CD4-positive, alpha-beta T cell (primary cell): ENCODE data around the gene GIT1. TPM values are rescaled to one million over a fixed set of nuclear protein-coding genes. Genes with fewer than 3 reads are reported as not detected.

Experiments
- ATAC-seq: fragments of 200-7000 bp; cut with Tn5 transposase; one replicate; pipeline ENCODE4 v1.10.0; 2022; ENCODE audit warnings: mild to moderate bottlenecking; ENCODE audit not compliant: poor library complexity
- CTCF ChIA-PET: fragments of 350-600 bp; sonication (Branson Sonifier 250); formaldehyde crosslinking; loops from one replicate; lab custom pipeline; 2021; ENCODE audit warnings: antibody characterized with exemption, inconsistent platforms; lab: Charles Lee
- POLR2A ChIA-PET: fragments of 350-600 bp; sonication (Branson Sonifier 250); formaldehyde crosslinking; loops from one replicate; lab custom pipeline; 2021; ENCODE audit warnings: antibody characterized with exemption, inconsistent platforms; lab: Charles Lee
- DNase-seq, 14 experiments: peaks; one replicate each; pipeline ENCODE4 v3.0.0-alpha.2; 2013 to 2020; ENCODE audit warnings: mixed read lengths in 2 of 14
- H3K27ac ChIP-seq, 2 donors: one replicate each; pipeline versions ENCODE4 v1.5.1 to v1.7.0; 2013; ENCODE audit warnings: low read length in 2 of 2, low read depth in 1 of 2, mild to moderate bottlenecking in 1 of 2
- H3K27me3 ChIP-seq, 2 experiments: 1 replicate in 1 of 2; 2 replicates in 1 of 2; pipeline versions ENCODE4 v1.6.1 to v1.7.0; 2013; ENCODE audit warnings: low read length in 2 of 2, control low read depth in 1 of 2, mild to moderate bottlenecking in 1 of 2, moderate library complexity in 1 of 2; ENCODE audit not compliant: insufficient read depth in 2 of 2, control insufficient read depth in 1 of 2
- H3K36me3 ChIP-seq: one replicate; pipeline ENCODE4 v1.6.1; 2013; ENCODE audit warnings: low read length, control low read depth; ENCODE audit not compliant: insufficient read depth
- H3K4me1 ChIP-seq: one replicate; pipeline ENCODE4 v1.6.1; 2013; ENCODE audit warnings: low read length, control low read depth; ENCODE audit not compliant: insufficient read depth
- H3K4me3 ChIP-seq: one replicate; pipeline ENCODE4 v1.5.1; 2013; ENCODE audit warnings: mild to moderate bottlenecking, low read length, moderate library complexity
- H3K9me3 ChIP-seq, 2 experiments: 1 replicate in 1 of 2; 2 replicates in 1 of 2; pipeline versions ENCODE4 v1.6.1 to v1.7.0; 2013; ENCODE audit warnings: low read length in 2 of 2, mild to moderate bottlenecking in 2 of 2, control low read depth in 1 of 2, moderate library complexity in 1 of 2; ENCODE audit not compliant: control insufficient read depth in 1 of 2, insufficient read depth in 1 of 2
- H3K27ac Mint-ChIP-seq: one replicate; pipeline ENCODE4 v1.8.0; 2020; ENCODE audit warnings: mixed read lengths
- H3K27me3 Mint-ChIP-seq: one replicate; pipeline ENCODE4 v1.8.0; 2021; ENCODE audit warnings: mixed read lengths
- H3K36me3 Mint-ChIP-seq: one replicate; pipeline ENCODE4 v1.8.0; 2021; ENCODE audit warnings: low read depth, mixed read lengths
- H3K4me1 Mint-ChIP-seq: one replicate; pipeline ENCODE4 v1.8.0; 2021; ENCODE audit warnings: low read depth, mixed read lengths
- H3K4me3 Mint-ChIP-seq: one replicate; pipeline ENCODE4 v1.8.0; 2020; ENCODE audit warnings: mild to moderate bottlenecking, mixed read lengths
- H3K9me3 Mint-ChIP-seq: one replicate; pipeline ENCODE4 v1.8.0; 2020; ENCODE audit warnings: mixed read lengths
- intact Hi-C, 2 experiments: fragments of 100-400 bp; cut with DNase I in 1 of 2; cut with micrococcal nuclease in 1 of 2; formaldehyde crosslinking; loops; one replicate each; pipeline versions ENCODE4 v1.15.1 to v1.9.0; 2023 to 2025; cut with DNase I, micrococcal nuclease
- total RNA-seq, 174 experiments: library from RNA in 2 of 174; stranded (reverse) in 2 of 174; gene quantifications; one replicate each; pipeline ENCODE4 v1.2.3 and lab custom pipeline; 2021 to 2026
- TF ChIP-seq, protein P1 (sequence below): fragments of 200-600 bp; IDR thresholded peaks from one replicate; pipeline ENCODE4 v1.8.0; 2022; ENCODE audit warnings: antibody characterized with exemption, mild to moderate bottlenecking

Gene GIT1
- total RNA-seq, 2 experiments from 2014 or later, result 35.8 to 36.7 TPM

GRCh38 chr17:29544066-29544465 is 45.4 kb downstream of the GIT1 start:
- Mint-ChIP-seq H3K27ac (no peak overlapping the region), H3K27me3 (no peaks in the 10 kb centered on the region), H3K9me3 (no peaks in the 10 kb centered on the region), H3K4me3 (no peak overlapping the region), H3K4me1 (no peaks in the 10 kb centered on the region), H3K36me3 (peaks cover 47% of the 10 kb centered on the region)
- intact Hi-C loops, result loop anchor here in 1 of 2 experiments (2.0 kb wide), 1 partner anchor 21 kb away; no protein-coding TSS in a partner anchor
- ChIA-PET POLR2A (no interaction called here), CTCF (interaction anchor here (1.0 kb wide), 1 partner anchor 23 kb away, joined by 3 read pairs; the partner anchor contains the start of gene ABHD15)
- Histone ChIP-seq H3K27me3 (no peaks in the 10 kb centered on the region), H3K4me3 (no peak overlapping the region), H3K27ac (no peak overlapping the region), H3K4me1 (no peaks in the 10 kb centered on the region), H3K9me3 (no peaks in the 10 kb centered on the region), H3K36me3 (peaks cover 31% of the 10 kb centered on the region)
- no peak for DNase-seq
- no peak for ATAC-seq
- TF ChIP-seq, protein P1, sequence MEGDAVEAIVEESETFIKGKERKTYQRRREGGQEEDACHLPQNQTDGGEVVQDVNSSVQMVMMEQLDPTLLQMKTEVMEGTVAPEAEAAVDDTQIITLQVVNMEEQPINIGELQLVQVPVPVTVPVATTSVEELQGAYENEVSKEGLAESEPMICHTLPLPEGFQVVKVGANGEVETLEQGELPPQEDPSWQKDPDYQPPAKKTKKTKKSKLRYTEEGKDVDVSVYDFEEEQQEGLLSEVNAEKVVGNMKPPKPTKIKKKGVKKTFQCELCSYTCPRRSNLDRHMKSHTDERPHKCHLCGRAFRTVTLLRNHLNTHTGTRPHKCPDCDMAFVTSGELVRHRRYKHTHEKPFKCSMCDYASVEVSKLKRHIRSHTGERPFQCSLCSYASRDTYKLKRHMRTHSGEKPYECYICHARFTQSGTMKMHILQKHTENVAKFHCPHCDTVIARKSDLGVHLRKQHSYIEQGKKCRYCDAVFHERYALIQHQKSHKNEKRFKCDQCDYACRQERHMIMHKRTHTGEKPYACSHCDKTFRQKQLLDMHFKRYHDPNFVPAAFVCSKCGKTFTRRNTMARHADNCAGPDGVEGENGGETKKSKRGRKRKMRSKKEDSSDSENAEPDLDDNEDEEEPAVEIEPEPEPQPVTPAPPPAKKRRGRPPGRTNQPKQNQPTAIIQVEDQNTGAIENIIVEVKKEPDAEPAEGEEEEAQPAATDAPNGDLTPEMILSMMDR, result no peak

DNA sequence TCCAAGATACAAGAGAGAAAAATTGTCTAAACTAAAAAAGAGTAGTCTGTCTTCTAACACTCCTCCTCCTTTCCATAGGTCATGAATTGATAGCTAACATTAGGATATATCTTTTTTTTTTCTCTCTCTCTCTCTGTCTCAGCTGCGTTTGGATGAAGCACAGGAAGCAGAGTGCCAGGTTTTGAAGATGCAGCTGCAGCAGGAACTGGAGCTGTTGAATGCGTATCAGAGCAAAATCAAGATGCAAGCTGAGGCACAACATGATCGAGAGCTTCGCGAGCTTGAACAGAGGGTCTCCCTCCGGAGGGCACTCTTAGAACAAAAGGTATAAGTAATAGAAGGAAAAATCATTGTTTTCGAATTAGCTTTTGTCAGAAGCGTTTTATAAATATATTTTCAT is 55.5 kb downstream of the GIT1 start:
- no peak overlapping the region for H3K4me3 Mint-ChIP-seq
- H3K9me3 Mint-ChIP-seq, result no peaks in the 10 kb centered on the region
- H3K27me3 Mint-ChIP-seq, result no peaks in the 10 kb centered on the region
- no peak overlapping the region for H3K4me3 ChIP-seq
- DNase-seq (no peak), ATAC-seq (no peak)
- no peaks in the 10 kb centered on the region for H3K4me1 Mint-ChIP-seq
- H3K36me3 Mint-ChIP-seq, result peaks cover 61% of the 10 kb centered on the region
- no peaks in the 10 kb centered on the region for H3K27me3 ChIP-seq
- ChIA-PET CTCF (interaction anchor here (0.8 to 1.6 kb wide), 2 partner anchors 25 to 164 kb away, joined by 3 to 4 read pairs; no protein-coding TSS in a partner anchor), POLR2A (interaction anchor here (0.7 kb wide), 2 partner anchors 164 to 608 kb away, joined by 3 read pairs; no protein-coding TSS in a partner anchor)
- H3K4me1 ChIP-seq, result no peaks in the 10 kb centered on the region
- H3K27ac ChIP-seq, result no peak overlapping the region
- H3K27ac Mint-ChIP-seq, result no peak overlapping the region
- H3K36me3 ChIP-seq, result peaks cover 48% of the 10 kb centered on the region
- TF ChIP-seq, protein P1, result no peak
- intact Hi-C loops, result no loop called here
- no peaks in the 10 kb centered on the region for H3K9me3 ChIP-seq

- peaks cover 46% of the 10 kb centered on the region for H3K36me3 ChIP-seq
- ATAC-seq (no peak), DNase-seq (no peak)
- intact Hi-C loops, result no loop called here
- no peaks in the 10 kb centered on the region for H3K27me3 Mint-ChIP-seq
- H3K36me3 Mint-ChIP-seq, result peaks cover 66% of the 10 kb centered on the region
- H3K9me3 Mint-ChIP-seq, result no peaks in the 10 kb centered on the region
- TF ChIP-seq, protein P1, result no peak
- POLR2A ChIA-PET, result no interaction called here
- no peak overlapping the region for H3K27ac Mint-ChIP-seq
- H3K27ac ChIP-seq, result no peak overlapping the region
- no peaks in the 10 kb centered on the region for H3K4me1 ChIP-seq
- CTCF ChIA-PET, result no interaction called here
- no peak overlapping the region for H3K4me3 ChIP-seq
- H3K4me3 Mint-ChIP-seq, result no peak overlapping the region
- H3K4me1 Mint-ChIP-seq, result no peaks in the 10 kb centered on the region
- H3K27me3 ChIP-seq, result no peaks in the 10 kb centered on the region
- no peaks in the 10 kb centered on the region for H3K9me3 ChIP-seq
These were observed 63.1 kb downstream of the GIT1 start for GRCh38 chr17:29526322-29526721.
